Fibroblast of lung (primary cell): ENCODE measurements around the gene FADS2. TPM values are rescaled to one million over a fixed set of nuclear protein-coding genes. Genes with fewer than 3 reads are reported as not detected.

Experiments
- DNase-seq, 2 donors: peaks; one replicate each; pipeline versions ENCODE4 v3.0.0 to v3.0.0-alpha.2; 2010; ENCODE audit warnings: low read depth in 2 of 2
- H2AFZ ChIP-seq: 2 replicates; pipeline ENCODE4 v1.5.1; 2012; ENCODE audit warnings: low read length, control low read depth, inconsistent platforms
- H3K27ac ChIP-seq: 2 replicates; pipeline ENCODE4 v1.5.1; 2011; ENCODE audit warnings: low read length, control low read depth; ENCODE audit not compliant: insufficient read depth
- H3K27me3 ChIP-seq: 2 replicates; pipeline ENCODE4 v1.5.1; 2011; ENCODE audit warnings: mild to moderate bottlenecking, low read length; ENCODE audit not compliant: control insufficient read depth, insufficient read depth
- H3K36me3 ChIP-seq: 2 replicates; pipeline ENCODE4 v1.5.1; 2011; ENCODE audit warnings: low read length; ENCODE audit not compliant: control insufficient read depth, insufficient read depth
- H3K4me1 ChIP-seq: 2 replicates; pipeline ENCODE4 v1.5.1; 2011; ENCODE audit warnings: low read length; ENCODE audit not compliant: control insufficient read depth, insufficient read depth; ENCODE audit errors: extremely low read depth
- H3K4me2 ChIP-seq: 2 replicates; pipeline ENCODE4 v1.5.1; 2011; ENCODE audit warnings: low read length, control low read depth; ENCODE audit not compliant: insufficient read depth; ENCODE audit errors: extremely low read depth
- H3K4me3 ChIP-seq, 4 experiments: fragments of 200-600 bp in 1 of 4; sonication (generic) in 1 of 4; replicated peaks in 1 of 4; 2 replicates each; pipeline ENCODE4 v1.5.1; 2011 to 2016; ENCODE audit warnings: low read length in 4 of 4, low read depth in 3 of 4, mild to moderate bottlenecking in 3 of 4, control low read depth in 2 of 4, inconsistent platforms in 1 of 4, mixed read lengths in 1 of 4; ENCODE audit not compliant: insufficient read depth in 1 of 4; ENCODE audit errors: control extremely low read depth in 1 of 4
- H3K79me2 ChIP-seq: 2 replicates; pipeline ENCODE4 v1.5.1; 2012; ENCODE audit warnings: mild to moderate bottlenecking, low read length, inconsistent platforms; ENCODE audit not compliant: control insufficient read depth, insufficient read depth
- H3K9ac ChIP-seq: 2 replicates; pipeline ENCODE4 v1.5.1; 2011; ENCODE audit warnings: mild to moderate bottlenecking, low read length, control low read depth; ENCODE audit not compliant: insufficient read depth
- H3K9me3 ChIP-seq: 2 replicates; pipeline ENCODE4 v1.5.1; 2012; ENCODE audit warnings: low read depth, low read length; ENCODE audit not compliant: control insufficient read depth, insufficient read depth
- H4K20me1 ChIP-seq: 2 replicates; pipeline ENCODE4 v1.5.1; 2011; ENCODE audit warnings: low read length; ENCODE audit not compliant: control insufficient read depth, insufficient read depth; ENCODE audit errors: extremely low read depth
- CTCF ChIP-seq, 2 donors: IDR thresholded peaks in 1 of 2; conservative IDR thresholded peaks in 1 of 2; 1 replicate in 1 of 2; 2 replicates in 1 of 2; pipeline ENCODE4 v1.5.1; 2011 to 2012; ENCODE audit warnings: low read length in 2 of 2, control low read depth in 1 of 2, inconsistent platforms in 1 of 2, low read depth in 1 of 2, mild to moderate bottlenecking in 1 of 2
- EZH2 ChIP-seq: IDR thresholded peaks from 2 replicates; pipeline ENCODE4 v1.5.1; 2012; ENCODE audit warnings: low read length, control low read depth, mild to moderate bottlenecking; ENCODE audit errors: missing control alignments
- polyA plus RNA-seq, 2 donors: library from polyadenylated mRNA; depleted of rRNA in 1 of 2; stranded (reverse) in 1 of 2; unstranded in 1 of 2; fragments of >200 nt; gene quantifications; 2 replicates each; pipeline ENCODE4 v1.2.1, GENCODE V29; 2011 to 2012; ENCODE audit warnings: missing spikeins in 1 of 2
- total RNA-seq: library from RNA; depleted of rRNA; stranded (reverse); fragments of >200 nt; gene quantifications from 2 replicates; pipeline ENCODE4 v1.2.1, GENCODE V29; 2014

FADS2 gene
- total and polyA plus RNA-seq, 2 donors (not counting 1 experiment from before 2014, with no cell fraction given), result 418 to 932 TPM

GRCh38 chr11:61863548-61864081, 35.5 kb downstream of the FADS2 start:
- Histone ChIP-seq H3K27ac (no peak overlapping the region), H3K9me3 (no peaks in the 10 kb centered on the region), H4K20me1 (no peaks in the 10 kb centered on the region), H3K79me2 (no peaks in the 10 kb centered on the region), H2AFZ (no peak overlapping the region), H3K4me2 (no peak overlapping the region), H3K9ac (no peak overlapping the region), H3K27me3 (no peaks in the 10 kb centered on the region), H3K4me1 (no peaks in the 10 kb centered on the region), H3K36me3 (peaks cover 38% of the 10 kb centered on the region), H3K4me3 (no peak overlapping the region)
- no peak for TF ChIP-seq EZH2
- TF ChIP-seq CTCF (conservative IDR thresholded peaks at IDR 0.05 in 1 of 2, IDR thresholded peaks at IDR 0.05 in 1 of 2; ENCODE audit: low read depth in 1 of 2, low read length in 2 of 2), result no peak
- DNase-seq, result no peak

GRCh38 chr11:61864814-61865775, 37.0 kb downstream of the FADS2 start:
- no peak for DNase-seq
- Histone ChIP-seq H2AFZ (no peak overlapping the region), H4K20me1 (no peaks in the 10 kb centered on the region), H3K9ac (no peak overlapping the region), H3K4me2 (no peak overlapping the region), H3K4me1 (no peaks in the 10 kb centered on the region), H3K9me3 (no peaks in the 10 kb centered on the region), H3K36me3 (peaks cover 33% of the 10 kb centered on the region), H3K27ac (no peak overlapping the region), H3K79me2 (no peaks in the 10 kb centered on the region), H3K4me3 (no peak overlapping the region), H3K27me3 (no peaks in the 10 kb centered on the region)
- TF ChIP-seq CTCF (conservative IDR thresholded peaks at IDR 0.05 in 1 of 2, IDR thresholded peaks at IDR 0.05 in 1 of 2; ENCODE audit: low read depth in 1 of 2, low read length in 2 of 2), result no peak
- TF ChIP-seq EZH2, result no peak

- Histone ChIP-seq H3K4me3 (no peak overlapping the region), H3K4me2 (no peak overlapping the region), H2AFZ (no peak overlapping the region), H3K27me3 (no peaks in the 10 kb centered on the region), H3K4me1 (peaks cover 1% of the 10 kb centered on the region), H3K27ac (no peak overlapping the region), H3K36me3 (peaks cover 29% of the 10 kb centered on the region), H3K79me2 (no peaks in the 10 kb centered on the region), H3K9me3 (no peaks in the 10 kb centered on the region), H3K9ac (no peak overlapping the region), H4K20me1 (no peaks in the 10 kb centered on the region)
- TF ChIP-seq CTCF (conservative IDR thresholded peaks at IDR 0.05 in 1 of 2, IDR thresholded peaks at IDR 0.05 in 1 of 2; ENCODE audit: low read depth in 1 of 2, low read length in 2 of 2), result no peak
- no peak for TF ChIP-seq EZH2
- no peak for DNase-seq
These were observed 38.3 kb downstream of the FADS2 start for GRCh38 chr11:61866231-61866957.
